PC-9 (cell line): ENCODE measurements around the gene CD79B. TPM values are rescaled to one million over a fixed set of nuclear protein-coding genes. Genes with fewer than 3 reads are reported as not detected.
A peak's percentile ranks its signal among the peaks of the same experiment; 100 is the strongest.
"Not testable (repeated sequence)": the region's sequence is repeated elsewhere in the genome, so short reads cannot be mapped to it uniquely, and the experiment has no call there.

Experiments used
- BruUV-seq: library from RNA; stranded (reverse); fragments of 400-500 nt; replicated peaks from 2 replicates; lab custom pipeline; 2021; lab: Mats Ljungman, UMichigan
- CTCF ChIA-PET: fragments of 300-600 bp; sonication (Branson Sonifier 250); formaldehyde crosslinking; loops from one replicate; lab custom pipeline; 2022; ENCODE audit warnings: antibody characterized with exemption; lab: Charles Lee
- POLR2A ChIA-PET: fragments of 300-600 bp; sonication (Branson Sonifier 250); formaldehyde crosslinking; loops from one replicate; lab custom pipeline; 2022; ENCODE audit warnings: antibody characterized with exemption; ENCODE audit not compliant: unreplicated experiment; lab: Charles Lee
- DNase-seq, 2 experiments: peaks; one replicate each; pipeline versions ENCODE4 v3.0.0 to v3.0.0-alpha.2; 2015 to 2022; ENCODE audit warnings: mixed read lengths in 1 of 2
- H2AFZ ChIP-seq: fragments of 200-600 bp; sonication (generic); 2 replicates; pipeline ENCODE4 v1.8.1; 2017; ENCODE audit warnings: antibody characterized with exemption
- H3F3A ChIP-seq: fragments of 200-600 bp; sonication (generic); 2 replicates; pipeline ENCODE4 v1.8.1; 2017; ENCODE audit warnings: antibody characterized with exemption, mild to moderate bottlenecking, low read depth; ENCODE audit not compliant: insufficient read depth
- H3K27ac ChIP-seq: fragments of 200-600 bp; sonication (generic); 2 replicates; pipeline ENCODE4 v1.6.1; 2016; ENCODE audit warnings: mixed run types
- H3K27me3 ChIP-seq: fragments of 200-600 bp; sonication (generic); 2 replicates; pipeline ENCODE4 v1.6.1; 2016; ENCODE audit warnings: low read depth, mixed run types; ENCODE audit not compliant: insufficient read depth
- H3K36me3 ChIP-seq: fragments of 200-600 bp; sonication (generic); 2 replicates; pipeline ENCODE4 v1.6.1; 2016; ENCODE audit warnings: low read depth, mixed run types
- H3K4me1 ChIP-seq: fragments of 200-600 bp; sonication (generic); replicated peaks from 2 replicates; pipeline ENCODE4 v1.6.1; 2016; ENCODE audit warnings: mixed run types; ENCODE audit not compliant: insufficient read depth
- H3K4me2 ChIP-seq: fragments of 200-600 bp; sonication (generic); 2 replicates; pipeline ENCODE4 v1.6.1; 2017; ENCODE audit warnings: mixed run types
- H3K4me3 ChIP-seq: fragments of 200-600 bp; sonication (generic); 2 replicates; pipeline ENCODE4 v1.6.1; 2016; ENCODE audit warnings: mixed run types
- H3K79me2 ChIP-seq: fragments of 200-600 bp; sonication (generic); 2 replicates; pipeline ENCODE4 v1.6.1; 2017; ENCODE audit warnings: low read depth, mixed run types
- H3K9me2 ChIP-seq: fragments of 200-600 bp; sonication (generic); 2 replicates; pipeline ENCODE4 v1.8.1; 2017; ENCODE audit warnings: mild to moderate bottlenecking; ENCODE audit not compliant: insufficient read depth
- H3K9me3 ChIP-seq: fragments of 200-600 bp; sonication (generic); 2 replicates; pipeline ENCODE4 v1.8.1; 2016; ENCODE audit warnings: low read depth; ENCODE audit not compliant: insufficient read depth
- H4K20me1 ChIP-seq: fragments of 200-600 bp; sonication (generic); 2 replicates; pipeline ENCODE4 v1.8.1; 2017; ENCODE audit not compliant: insufficient read depth
- intact Hi-C: fragments of 100-400 bp; cut with micrococcal nuclease; formaldehyde crosslinking; loops from one replicate; pipeline ENCODE4 v1.10.0; 2022; ENCODE audit not compliant: unreplicated experiment
- total RNA-seq: library from RNA; stranded (reverse); gene quantifications from 2 replicates; pipeline ENCODE4 v1.2.3, GENCODE V29; 2021
- TF ChIP-seq, protein P1 (sequence below): fragments of 200-600 bp; sonication (generic); conservative IDR thresholded peaks from 2 replicates; pipeline ENCODE4 v1.6.1; 2017; ENCODE audit warnings: mixed run types, antibody characterized with exemption, mild to moderate bottlenecking, moderate library complexity

Gene CD79B
- total RNA-seq, 1 experiment from 2014 or later: not detected

DNA sequence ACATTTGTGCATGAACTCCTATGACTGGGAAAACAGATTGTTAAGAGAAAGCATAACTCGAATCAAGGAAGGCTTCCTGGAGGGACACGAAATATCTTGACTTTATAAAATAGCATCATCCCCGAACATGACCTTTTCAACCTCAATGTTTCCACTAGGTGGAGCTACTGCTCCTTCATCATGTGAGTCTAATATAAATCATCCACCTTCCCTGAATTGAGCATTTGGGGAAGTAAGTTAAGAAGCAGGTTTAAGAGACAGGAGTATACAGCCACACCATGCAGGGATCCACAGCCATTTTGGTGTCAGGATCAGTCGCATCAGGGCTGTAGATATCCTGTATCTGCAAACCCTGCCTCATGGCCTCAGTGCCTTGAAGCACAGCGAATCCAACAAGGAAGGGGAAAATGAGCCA, 28.3 kb downstream of the CD79B start:
- H3K9me2 ChIP-seq, BruUV-seq, H3K9me3 ChIP-seq, H4K20me1 ChIP-seq, H3K4me1 ChIP-seq, H3K4me2 ChIP-seq, H3K36me3 ChIP-seq, intact Hi-C loops, POLR2A ChIA-PET, H3K27ac ChIP-seq, H3K79me2 ChIP-seq, H3K4me3 ChIP-seq, H3F3A ChIP-seq, H2AFZ ChIP-seq: not testable (repeated sequence)
- peak in 1 of 2 experiments; percentile 19 for DNase-seq
- H3K27me3 ChIP-seq: peaks cover 21% of the 10 kb centered on the region
- TF ChIP-seq, protein P1, sequence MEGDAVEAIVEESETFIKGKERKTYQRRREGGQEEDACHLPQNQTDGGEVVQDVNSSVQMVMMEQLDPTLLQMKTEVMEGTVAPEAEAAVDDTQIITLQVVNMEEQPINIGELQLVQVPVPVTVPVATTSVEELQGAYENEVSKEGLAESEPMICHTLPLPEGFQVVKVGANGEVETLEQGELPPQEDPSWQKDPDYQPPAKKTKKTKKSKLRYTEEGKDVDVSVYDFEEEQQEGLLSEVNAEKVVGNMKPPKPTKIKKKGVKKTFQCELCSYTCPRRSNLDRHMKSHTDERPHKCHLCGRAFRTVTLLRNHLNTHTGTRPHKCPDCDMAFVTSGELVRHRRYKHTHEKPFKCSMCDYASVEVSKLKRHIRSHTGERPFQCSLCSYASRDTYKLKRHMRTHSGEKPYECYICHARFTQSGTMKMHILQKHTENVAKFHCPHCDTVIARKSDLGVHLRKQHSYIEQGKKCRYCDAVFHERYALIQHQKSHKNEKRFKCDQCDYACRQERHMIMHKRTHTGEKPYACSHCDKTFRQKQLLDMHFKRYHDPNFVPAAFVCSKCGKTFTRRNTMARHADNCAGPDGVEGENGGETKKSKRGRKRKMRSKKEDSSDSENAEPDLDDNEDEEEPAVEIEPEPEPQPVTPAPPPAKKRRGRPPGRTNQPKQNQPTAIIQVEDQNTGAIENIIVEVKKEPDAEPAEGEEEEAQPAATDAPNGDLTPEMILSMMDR: peak; percentile 64
- CTCF ChIA-PET: interaction anchor here (0.6 kb wide), 1 partner anchor 1532 kb away, joined by 3 read pairs; no protein-coding TSS in a partner anchor

DNA sequence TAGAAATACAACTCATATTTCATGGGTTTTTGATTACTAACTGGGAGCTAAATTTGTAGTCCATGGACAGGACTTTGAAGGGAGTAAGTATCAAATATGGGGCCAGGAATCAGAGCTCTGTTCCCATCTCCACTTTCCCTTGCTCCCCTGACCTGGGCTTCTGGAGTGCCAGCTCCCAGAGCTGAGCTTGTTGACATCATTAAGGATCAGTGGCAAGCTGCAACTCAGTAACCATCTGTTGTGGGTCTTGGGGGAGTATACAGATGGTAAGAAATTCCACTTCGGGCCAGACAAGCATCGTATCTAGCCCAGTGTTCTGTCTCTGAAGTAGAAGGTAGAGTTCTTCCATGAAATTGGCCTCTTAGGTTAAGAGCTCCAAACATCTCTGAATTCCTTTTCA, 30.2 kb downstream of the CD79B start:
- peaks cover 18% of the 10 kb centered on the region for H3K27me3 ChIP-seq
- BruUV-seq, H3K36me3 ChIP-seq, H3K4me3 ChIP-seq, intact Hi-C loops, H3K9me2 ChIP-seq, H3K4me1 ChIP-seq, H3F3A ChIP-seq, H3K9me3 ChIP-seq, H3K4me2 ChIP-seq, H3K79me2 ChIP-seq, H3K27ac ChIP-seq, DNase-seq, H2AFZ ChIP-seq, H4K20me1 ChIP-seq: not testable (repeated sequence)
- CTCF ChIA-PET: interaction anchor here (0.6 to 1.7 kb wide), 5 partner anchors 12 to 232 kb away, joined by 3 to 6 read pairs (median 4); no protein-coding TSS in a partner anchor
- POLR2A ChIA-PET: interaction anchor here (0.6 to 0.7 kb wide), 3 partner anchors 39 to 603 kb away, joined by 3 to 7 read pairs (median 3); no protein-coding TSS in a partner anchor

DNA sequence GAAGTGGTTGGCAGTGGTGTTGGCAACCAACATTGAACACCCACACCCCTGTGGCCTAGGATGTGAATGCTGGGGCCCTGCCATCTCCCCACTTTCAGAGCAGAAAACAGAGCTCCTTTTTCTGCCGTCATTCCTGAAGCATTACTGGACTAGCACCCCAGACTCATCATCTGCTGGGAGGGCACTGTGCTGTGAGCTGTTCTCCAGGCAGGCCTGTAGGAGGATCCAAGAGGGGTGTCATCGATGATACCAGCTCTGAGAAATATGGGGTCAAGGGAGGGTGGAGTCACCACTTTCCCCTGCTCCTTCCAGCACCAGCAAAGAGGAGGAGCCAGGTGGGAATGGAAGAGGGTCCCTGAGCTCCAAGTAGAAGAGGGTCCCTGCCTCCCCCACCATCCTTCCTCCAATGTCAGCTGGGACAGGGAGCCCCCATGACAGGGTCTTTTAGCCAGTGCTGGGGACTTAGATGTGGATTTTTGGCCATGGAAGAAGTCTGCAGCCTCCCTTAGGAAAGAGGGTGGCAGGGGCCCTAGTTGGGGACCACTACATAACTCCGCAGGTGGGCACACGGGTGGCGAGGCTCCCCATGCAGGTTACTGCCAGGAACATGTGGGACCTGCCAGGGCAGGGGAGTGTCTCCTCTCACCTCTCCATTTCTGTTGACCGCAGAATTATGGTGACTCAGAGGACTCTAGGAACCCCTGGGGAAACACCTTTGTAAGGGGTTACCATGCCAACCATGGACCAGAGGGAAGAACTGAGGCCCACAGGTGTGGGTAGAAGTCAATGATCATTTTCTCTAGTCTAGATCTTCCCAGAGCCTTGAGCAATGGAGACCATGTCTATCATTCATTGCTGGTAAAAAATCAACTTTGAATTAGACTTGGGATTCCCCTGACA, 33.0 kb downstream of the CD79B start:
- H3K4me1 ChIP-seq, H3K79me2 ChIP-seq, intact Hi-C loops, H3K27ac ChIP-seq, H3K9me3 ChIP-seq, CTCF ChIA-PET, H2AFZ ChIP-seq, POLR2A ChIA-PET, H4K20me1 ChIP-seq, BruUV-seq, H3K36me3 ChIP-seq, H3K9me2 ChIP-seq, H3K4me3 ChIP-seq, H3F3A ChIP-seq, H3K4me2 ChIP-seq: not testable (repeated sequence)
- H3K27me3 ChIP-seq: peaks cover 18% of the 10 kb centered on the region
- peak; percentile 43 to 77 for DNase-seq

DNA sequence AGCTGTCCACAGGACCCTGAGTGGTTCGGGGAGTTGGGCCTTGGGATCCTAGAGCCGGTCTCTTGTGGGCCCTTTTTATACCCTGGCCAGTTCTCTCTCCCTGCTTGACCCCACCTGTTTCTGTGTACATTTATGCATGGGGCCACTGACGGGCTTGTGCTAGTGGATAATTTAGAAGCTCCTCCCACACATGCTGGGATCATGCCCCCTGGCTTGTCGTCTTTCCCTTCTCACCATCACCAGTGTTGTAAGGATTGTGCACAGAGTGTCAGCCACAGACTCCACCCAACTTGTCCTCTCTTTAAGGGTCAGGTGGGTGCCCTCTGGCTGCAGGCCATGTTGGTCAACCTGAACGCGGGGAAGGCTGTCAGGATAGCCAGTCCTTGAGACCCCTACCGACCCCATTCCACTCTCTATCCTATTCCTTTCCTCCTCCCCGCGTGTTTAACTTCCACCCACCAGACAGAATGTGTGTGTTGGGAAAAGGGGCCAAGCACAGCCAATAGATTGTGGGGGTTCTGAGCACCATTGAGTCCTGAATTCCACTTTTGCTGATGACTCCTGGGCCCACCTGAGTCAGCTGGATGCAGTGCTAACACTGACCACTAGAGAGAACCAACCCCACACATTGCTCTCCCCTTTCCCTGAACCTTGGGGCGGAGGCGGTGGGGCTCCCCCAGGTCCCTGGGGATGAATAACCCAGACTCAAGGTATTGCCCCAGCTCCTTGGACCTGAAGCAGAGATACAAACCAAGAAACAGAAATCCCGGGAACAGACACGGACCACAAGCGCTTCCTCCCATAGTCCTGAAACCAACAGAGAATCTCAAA, 35.4 kb downstream of the CD79B start, which contains the start of gene CSH1:
Gene CSH1, minus strand, starts transcription at position 51 of the 831 bp plus-strand sequence. CDS start 63 bp downstream, outside the sequence.
- H3K9me2 ChIP-seq: not testable (repeated sequence)

DNA sequence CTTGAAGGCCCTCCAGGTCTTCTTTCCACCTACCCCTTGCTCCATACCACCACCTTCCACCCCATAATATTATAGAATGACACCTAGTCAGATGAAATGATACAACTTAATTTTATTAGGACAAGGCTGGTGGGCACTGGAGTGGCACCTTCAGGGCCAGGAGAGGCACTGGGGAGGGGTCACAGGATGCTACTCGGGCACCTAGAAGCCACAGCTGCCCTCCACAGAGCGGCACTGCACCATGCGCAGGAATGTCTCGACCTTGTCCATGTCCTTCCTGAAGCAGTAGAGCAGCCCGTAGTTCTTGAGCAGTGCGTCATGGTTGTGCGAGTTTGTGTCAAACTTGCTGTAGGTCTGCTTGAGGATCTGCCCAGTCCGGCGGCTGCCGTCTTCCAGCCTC, 37.3 kb downstream of the CD79B start:
- H3K27ac ChIP-seq, POLR2A ChIA-PET: not testable (repeated sequence)

More for the DNA sequence above, 35.4 kb downstream of the CD79B start, which contains the start of gene CSH1:
- peaks cover 11% of the 10 kb centered on the region for H3K27me3 ChIP-seq
- H2AFZ ChIP-seq, intact Hi-C loops, H3K27ac ChIP-seq, H3K4me1 ChIP-seq, DNase-seq, CTCF ChIA-PET, POLR2A ChIA-PET, H3F3A ChIP-seq, H3K9me3 ChIP-seq, H4K20me1 ChIP-seq, H3K36me3 ChIP-seq, H3K4me3 ChIP-seq, H3K79me2 ChIP-seq, BruUV-seq, H3K4me2 ChIP-seq: not testable (repeated sequence)

DNA sequence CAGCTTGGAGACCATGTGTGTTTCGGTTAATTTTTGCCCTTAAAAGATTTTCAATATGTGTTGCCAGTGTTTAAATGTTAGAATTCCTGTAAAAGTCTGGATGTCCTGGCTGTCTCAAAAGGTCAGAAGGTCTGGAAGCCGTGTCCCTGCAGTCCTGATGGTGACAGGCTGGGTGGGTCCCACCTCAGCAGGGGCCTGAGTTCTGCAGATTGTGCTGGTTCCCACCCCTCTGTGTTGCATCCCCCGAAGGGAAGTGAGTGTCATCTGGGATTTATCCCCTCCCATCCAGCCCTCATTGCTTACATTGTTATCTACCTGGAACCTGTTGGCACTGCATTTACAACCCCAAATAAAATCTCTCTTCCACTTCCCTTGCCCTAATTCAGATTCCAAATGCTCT, 38.1 kb downstream of the CD79B start:
- H3K27ac ChIP-seq, H3K4me1 ChIP-seq, H3K36me3 ChIP-seq, BruUV-seq, POLR2A ChIA-PET, H3K4me3 ChIP-seq, H3K9me2 ChIP-seq, H3K4me2 ChIP-seq, intact Hi-C loops, H3K79me2 ChIP-seq, H4K20me1 ChIP-seq, CTCF ChIA-PET, H3K9me3 ChIP-seq, H3F3A ChIP-seq, H3K27me3 ChIP-seq, H2AFZ ChIP-seq, DNase-seq: not testable (repeated sequence)

More for the DNA sequence above, 37.3 kb downstream of the CD79B start:
- CTCF ChIA-PET, H3F3A ChIP-seq, H3K9me2 ChIP-seq, H3K79me2 ChIP-seq, H2AFZ ChIP-seq, H4K20me1 ChIP-seq, H3K4me3 ChIP-seq, DNase-seq, intact Hi-C loops, H3K27me3 ChIP-seq, H3K9me3 ChIP-seq, H3K36me3 ChIP-seq, H3K4me1 ChIP-seq, H3K4me2 ChIP-seq, BruUV-seq: not testable (repeated sequence)
